HG03045 (cell line): ENCODE data around the gene CARD11.

ENCODE experiments used
- ATAC-seq: cut with Tn5 transposase; IDR thresholded peaks from one replicate; pipeline ENCODE4 v1.9.1; 2021; ENCODE audit warnings: mild to moderate bottlenecking, moderate library complexity; ENCODE audit not compliant: unreplicated experiment

CARD11 gene

GRCh38 chr7:3043544-3044371 lies at the start of gene CARD11:
CARD11 (minus strand) TSS chr7:3043867; CDS start chr7:2958506, 85,361 bp downstream.
- no peak for ATAC-seq

GRCh38 chr7:3092468-3092867 lies 48.8 kb upstream of the CARD11 start:
- no peak for ATAC-seq

- ATAC-seq: no peak
Measured at GRCh38 chr7:3091631-3092030, 48.0 kb upstream of the CARD11 start.

- ATAC-seq: no peak
Measured at GRCh38 chr7:3089493-3089892, 45.8 kb upstream of the CARD11 start.

- ATAC-seq: no peak
Measured at GRCh38 chr7:3087243-3087755, 43.6 kb upstream of the CARD11 start.

- no peak for ATAC-seq
Measured at GRCh38 chr7:3083350-3083749, 39.7 kb upstream of the CARD11 start.

GRCh38 chr7:3082831-3083230 lies 39.2 kb upstream of the CARD11 start:
- ATAC-seq: no peak

- ATAC-seq: no peak
Measured at GRCh38 chr7:3082386-3082785, 38.7 kb upstream of the CARD11 start.

GRCh38 chr7:3080106-3080505 lies 36.4 kb upstream of the CARD11 start:
- ATAC-seq: no peak

GRCh38 chr7:3078514-3078913 lies 34.8 kb upstream of the CARD11 start:
- ATAC-seq: no peak

- no peak for ATAC-seq
Measured at GRCh38 chr7:3076700-3077099, 33.0 kb upstream of the CARD11 start.

- ATAC-seq: no peak
Measured at GRCh38 chr7:3076163-3076562, 32.5 kb upstream of the CARD11 start.

GRCh38 chr7:3075441-3075840 lies 31.8 kb upstream of the CARD11 start:
- ATAC-seq: no peak

GRCh38 chr7:3074459-3074821 lies 30.8 kb upstream of the CARD11 start:
- no peak for ATAC-seq

GRCh38 chr7:3073763-3074458 lies 30.2 kb upstream of the CARD11 start:
- ATAC-seq: no peak

- ATAC-seq: no peak
Measured at GRCh38 chr7:3070908-3071307, 27.2 kb upstream of the CARD11 start.

- no peak for ATAC-seq
Measured at GRCh38 chr7:3069771-3070449, 26.2 kb upstream of the CARD11 start.

GRCh38 chr7:3068530-3068929 lies 24.9 kb upstream of the CARD11 start:
- no peak for ATAC-seq

- ATAC-seq: no peak
Measured at GRCh38 chr7:3067606-3068380, 24.1 kb upstream of the CARD11 start.

- no peak for ATAC-seq
Measured at GRCh38 chr7:3067193-3067592, 23.5 kb upstream of the CARD11 start.

GRCh38 chr7:3066506-3066905 lies 22.8 kb upstream of the CARD11 start:
- ATAC-seq: no peak
